WTC11 (cell line): ENCODE data around the gene GPC1. TPM values are rescaled to one million over a fixed set of nuclear protein-coding genes. Genes with fewer than 3 reads are reported as not detected.

Source experiments
- ATAC-seq: fragments of 200-7000 bp; cut with Tn5 transposase; 2 replicates; pipeline ENCODE4 v1.10.0; 2021; ENCODE audit warnings: mild to moderate bottlenecking, moderate library complexity
- CTCF ChIA-PET: fragments of 300-600 bp; sonication (Branson Sonifier 250); formaldehyde crosslinking; loops from one replicate; lab custom pipeline; 2021; ENCODE audit warnings: antibody characterized with exemption; lab: Charles Lee
- POLR2A ChIA-PET: fragments of 350-600 bp; sonication (Branson Sonifier 250); formaldehyde crosslinking; loops from one replicate; lab custom pipeline; 2021; ENCODE audit warnings: antibody characterized with exemption; lab: Charles Lee
- DNase-seq: peaks from one replicate; pipeline ENCODE4 v3.0.0; 2021; ENCODE audit warnings: low spot score
- H3K27ac Mint-ChIP-seq: 2 replicates; pipeline ENCODE4 v1.8.0; 2021; ENCODE audit warnings: mixed read lengths
- H3K27me3 Mint-ChIP-seq: 2 replicates; pipeline ENCODE4 v1.8.0; 2021; ENCODE audit warnings: low read depth, mild to moderate bottlenecking, moderate library complexity, mixed read lengths
- H3K36me3 Mint-ChIP-seq: 2 replicates; pipeline ENCODE4 v1.8.0; 2021; ENCODE audit warnings: mixed read lengths
- H3K4me1 Mint-ChIP-seq: 2 replicates; pipeline ENCODE4 v1.8.0; 2022; ENCODE audit warnings: mixed read lengths
- H3K4me3 Mint-ChIP-seq: 2 replicates; pipeline ENCODE4 v1.8.0; 2021; ENCODE audit warnings: mild to moderate bottlenecking, moderate library complexity, mixed read lengths
- H3K9me3 Mint-ChIP-seq: 2 replicates; pipeline ENCODE4 v1.8.0; 2021; ENCODE audit warnings: mixed read lengths
- AR ChIP-seq: fragments of 250-450 bp; sonication (Bioruptor Pico); IDR thresholded peaks from 2 replicates; pipeline ENCODE4 v1.9.0; 2021; ENCODE audit warnings: mild to moderate bottlenecking
- ATF1 ChIP-seq: sonication (generic); formaldehyde crosslinking; IDR thresholded peaks from 2 replicates; pipeline ENCODE4 v1.8.1; 2023; ENCODE audit warnings: mild to moderate bottlenecking, moderate library complexity, missing genetic modification reagents
- CDX4 ChIP-seq: fragments of 250-450 bp; sonication (Bioruptor Pico); IDR thresholded peaks from 2 replicates; pipeline ENCODE4 v1.9.0; 2021; ENCODE audit warnings: moderate library complexity, mild to moderate bottlenecking, inconsistent platforms, borderline replicate concordance
- CREB1 ChIP-seq: sonication (generic); formaldehyde crosslinking; IDR thresholded peaks from 2 replicates; pipeline ENCODE4 v1.8.0; 2023; ENCODE audit warnings: mild to moderate bottlenecking, missing genetic modification reagents
- CTCF ChIP-seq: fragments of 200-600 bp; IDR thresholded peaks from 2 replicates; pipeline ENCODE4 v1.8.0; 2022; ENCODE audit warnings: antibody characterized with exemption
- E2F4 ChIP-seq: sonication (generic); formaldehyde crosslinking; IDR thresholded peaks from 2 replicates; pipeline ENCODE4 v1.8.1; 2022; ENCODE audit warnings: low read depth, mild to moderate bottlenecking, moderate library complexity, missing genetic modification reagents, borderline replicate concordance
- E2F5 ChIP-seq: sonication (generic); formaldehyde crosslinking; IDR thresholded peaks from 2 replicates; pipeline ENCODE4 v1.8.1; 2022; ENCODE audit warnings: mild to moderate bottlenecking, moderate library complexity, missing genetic modification reagents
- ETV6 ChIP-seq: sonication (generic); formaldehyde crosslinking; IDR thresholded peaks from 2 replicates; pipeline ENCODE4 v1.8.1; 2022; ENCODE audit warnings: mild to moderate bottlenecking, missing genetic modification reagents
- GABPB1 ChIP-seq: sonication (generic); formaldehyde crosslinking; IDR thresholded peaks from 2 replicates; pipeline ENCODE4 v1.8.1; 2023; ENCODE audit warnings: mild to moderate bottlenecking, missing genetic modification reagents
- GTF2I ChIP-seq: fragments of 250-450 bp; sonication (Bioruptor Pico); conservative IDR thresholded peaks from 2 replicates; pipeline ENCODE4 v1.4.0; 2021; ENCODE audit warnings: mild to moderate bottlenecking
- MLX ChIP-seq: sonication (generic); formaldehyde crosslinking; IDR thresholded peaks from 2 replicates; pipeline ENCODE4 v1.8.1; 2023; ENCODE audit warnings: mild to moderate bottlenecking, missing genetic modification reagents, moderate library complexity
- NFATC4 ChIP-seq: fragments of 250-450 bp; sonication (Bioruptor Pico); IDR thresholded peaks from 2 replicates; pipeline ENCODE4 v1.9.0; 2021; ENCODE audit warnings: mild to moderate bottlenecking
- NFYB ChIP-seq: sonication (generic); formaldehyde crosslinking; conservative IDR thresholded peaks from 2 replicates; pipeline ENCODE4 v1.8.0; 2022; ENCODE audit warnings: low read depth, missing genetic modification reagents
- TCF7 ChIP-seq: sonication (generic); formaldehyde crosslinking; IDR thresholded peaks from 2 replicates; pipeline ENCODE4 v1.8.0; 2022; ENCODE audit warnings: mild to moderate bottlenecking, low read depth, missing genetic modification reagents, moderate library complexity
- ZBTB43 ChIP-seq: sonication (generic); formaldehyde crosslinking; IDR thresholded peaks from 2 replicates; pipeline ENCODE4 v1.8.1; 2023; ENCODE audit warnings: mild to moderate bottlenecking, missing genetic modification reagents
- ZNF281 ChIP-seq: sonication (generic); formaldehyde crosslinking; IDR thresholded peaks from 2 replicates; pipeline ENCODE4 v1.8.0; 2023; ENCODE audit warnings: mild to moderate bottlenecking, missing genetic modification reagents
- ZNF425 ChIP-seq: fragments of 250-450 bp; sonication (Bioruptor Pico); conservative IDR thresholded peaks from 2 replicates; pipeline ENCODE4 v1.9.0; 2021; ENCODE audit warnings: mild to moderate bottlenecking
- ZSCAN18 ChIP-seq: fragments of 250-450 bp; sonication (Bioruptor Pico); IDR thresholded peaks from 2 replicates; pipeline ENCODE4 v2.1.2; 2022; ENCODE audit warnings: mild to moderate bottlenecking, moderate library complexity
- total RNA-seq: library from RNA; stranded (reverse); gene quantifications from 3 replicates; pipeline ENCODE4 v1.2.3, GENCODE V29; 2021

The GPC1 gene
- total RNA-seq, 1 experiment from 2014 or later: 41.5 TPM

GRCh38 chr2:240447934-240448333, 12.5 kb downstream of the GPC1 start (continued):
- TF ChIP-seq ZBTB43 (CRISPR knock-in tag) (no peak), MLX (CRISPR knock-in tag) (no peak), E2F4 (CRISPR knock-in tag) (no peak), GABPB1 (CRISPR knock-in tag) (no peak), TCF7 (no peak), ZNF281 (CRISPR knock-in tag) (no peak), CREB1 (CRISPR knock-in tag) (no peak)

GRCh38 chr2:240448387-240449274, 13.2 kb downstream of the GPC1 start:
- ChIA-PET POLR2A (no interaction called here), CTCF (no interaction called here)
- H3K9me3 Mint-ChIP-seq: no peaks in the 10 kb centered on the region
- no peaks in the 10 kb centered on the region for H3K36me3 Mint-ChIP-seq
- H3K27ac Mint-ChIP-seq: no peak overlapping the region
- ATAC-seq (no peak), DNase-seq (no peak)
- peaks cover 17% of the 10 kb centered on the region for H3K4me1 Mint-ChIP-seq
- H3K27me3 Mint-ChIP-seq: peaks cover 8% of the 10 kb centered on the region; the same call in 1 of the 2 replicates
- TF ChIP-seq ATF1 (CRISPR knock-in tag): no peak
- no peak for TF ChIP-seq CDX4 (CRISPR knock-in tag)
- no peak for TF ChIP-seq ZNF425
- no peak for TF ChIP-seq AR (CRISPR knock-in tag)
- no peak for TF ChIP-seq ETV6 (CRISPR knock-in tag)
- TF ChIP-seq CTCF: no peak
- no peak for TF ChIP-seq ZSCAN18 (CRISPR knock-in tag)
- no peak for TF ChIP-seq GTF2I
- TF ChIP-seq NFATC4 (CRISPR knock-in tag): no peak
- no peak for TF ChIP-seq NFYB (CRISPR knock-in tag)
- no peak for TF ChIP-seq E2F5
- H3K4me3 Mint-ChIP-seq: no peak overlapping the region
